ENCODE results near the gene C13orf46.

The C13orf46 gene

DNA sequence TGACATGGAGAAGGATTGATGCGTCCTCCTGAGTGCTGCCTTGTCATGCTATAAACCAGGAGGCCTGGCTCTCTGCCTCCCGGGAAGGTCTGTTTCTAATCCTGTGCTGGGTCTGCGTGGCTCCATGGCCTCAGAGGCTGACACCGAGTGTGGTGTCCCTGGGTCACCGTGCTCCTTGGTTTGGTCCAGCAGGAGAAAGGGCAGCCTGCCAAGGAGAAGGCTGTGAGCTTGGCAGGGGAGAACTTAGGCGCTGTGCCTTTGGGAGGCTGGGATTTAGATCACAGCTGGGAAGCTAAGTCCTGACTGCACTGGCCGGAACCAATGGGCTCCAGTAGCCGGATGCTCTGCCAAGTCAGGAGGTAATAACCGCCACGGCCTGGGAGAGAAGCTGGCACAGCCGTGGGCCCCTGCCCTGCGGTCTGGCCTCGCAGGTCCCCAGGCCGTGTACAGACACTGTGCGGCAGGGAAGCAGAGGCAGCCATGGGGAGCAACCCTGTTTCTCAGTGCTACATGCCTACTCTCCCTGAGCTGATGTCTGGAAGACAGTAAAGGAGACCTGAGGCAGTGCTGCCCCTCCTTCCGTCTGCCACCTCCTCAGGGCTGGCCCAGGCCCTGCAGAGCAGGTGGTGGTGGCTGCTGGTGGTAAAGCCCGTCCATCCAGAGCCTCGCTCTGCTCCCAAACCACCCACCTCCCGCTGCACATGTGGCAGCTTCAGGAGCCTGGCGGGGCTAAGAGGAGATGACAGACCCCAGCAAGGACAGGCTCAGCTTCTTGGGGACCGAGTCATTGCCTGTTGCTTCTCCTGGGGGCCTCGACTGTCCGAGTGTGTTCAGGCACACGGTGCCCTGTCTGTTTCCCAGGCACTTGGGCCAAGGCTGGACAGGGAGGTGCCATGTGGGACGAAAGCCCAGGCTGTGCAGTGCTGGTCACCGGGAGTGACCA is 44.9 kb downstream of the C13orf46 start:
- DNase-seq (ENCODE audit: insufficient read length, low spot score) (no peak), FAIRE-seq (no peak)
- no peak for TF ChIP-seq POU2F2 (IDR thresholded peaks at IDR 0.05; ENCODE audit: low read depth, low read length)

GRCh38 chr13:113927661-113928581 is 46.0 kb downstream of the C13orf46 start:
- FAIRE-seq: no peak
- TF ChIP-seq TAF1 (IDR thresholded peaks at IDR 0.05; ENCODE audit: low read depth, low read length) (no peak), PAX5 (IDR thresholded peaks at IDR 0.05; ENCODE audit: insufficient read depth, low read length, severe bottlenecking) (no peak), POLR2A (IDR thresholded peaks at IDR 0.05; ENCODE audit: low read depth, low read length) (no peak), POU2F2 (IDR thresholded peaks at IDR 0.05; ENCODE audit: low read depth, low read length) (no peak), SPI1 (IDR thresholded peaks at IDR 0.05; ENCODE audit: low read depth, low read length) (no peak)
- DNase-seq (ENCODE audit: insufficient read length, low spot score): no peak

GRCh38 chr13:113926951-113927660 is 46.8 kb downstream of the C13orf46 start:
- DNase-seq (ENCODE audit: insufficient read length, low spot score): no peak
- FAIRE-seq: no peak
- no peak for TF ChIP-seq POU2F2 (IDR thresholded peaks at IDR 0.05; ENCODE audit: low read depth, low read length)
- no peak for TF ChIP-seq POLR2AphosphoS5 (IDR thresholded peaks at IDR 0.05; ENCODE audit: low read depth, low read length)

GRCh38 chr13:113926301-113926761 is 47.5 kb downstream of the C13orf46 start:
- DNase-seq (ENCODE audit: insufficient read length, low spot score) (no peak), FAIRE-seq (no peak)
- TF ChIP-seq PAX5 (IDR thresholded peaks at IDR 0.05; ENCODE audit: insufficient read depth, low read length, severe bottlenecking) (no peak), POLR2AphosphoS5 (IDR thresholded peaks at IDR 0.05; ENCODE audit: low read depth, low read length) (no peak), SPI1 (IDR thresholded peaks at IDR 0.05; ENCODE audit: low read depth, low read length) (no peak), POU2F2 (IDR thresholded peaks at IDR 0.05; ENCODE audit: low read depth, low read length) (no peak), POLR2A (IDR thresholded peaks at IDR 0.05; ENCODE audit: low read depth, low read length) (no peak), TAF1 (IDR thresholded peaks at IDR 0.05; ENCODE audit: low read depth, low read length) (no peak)

DNA sequence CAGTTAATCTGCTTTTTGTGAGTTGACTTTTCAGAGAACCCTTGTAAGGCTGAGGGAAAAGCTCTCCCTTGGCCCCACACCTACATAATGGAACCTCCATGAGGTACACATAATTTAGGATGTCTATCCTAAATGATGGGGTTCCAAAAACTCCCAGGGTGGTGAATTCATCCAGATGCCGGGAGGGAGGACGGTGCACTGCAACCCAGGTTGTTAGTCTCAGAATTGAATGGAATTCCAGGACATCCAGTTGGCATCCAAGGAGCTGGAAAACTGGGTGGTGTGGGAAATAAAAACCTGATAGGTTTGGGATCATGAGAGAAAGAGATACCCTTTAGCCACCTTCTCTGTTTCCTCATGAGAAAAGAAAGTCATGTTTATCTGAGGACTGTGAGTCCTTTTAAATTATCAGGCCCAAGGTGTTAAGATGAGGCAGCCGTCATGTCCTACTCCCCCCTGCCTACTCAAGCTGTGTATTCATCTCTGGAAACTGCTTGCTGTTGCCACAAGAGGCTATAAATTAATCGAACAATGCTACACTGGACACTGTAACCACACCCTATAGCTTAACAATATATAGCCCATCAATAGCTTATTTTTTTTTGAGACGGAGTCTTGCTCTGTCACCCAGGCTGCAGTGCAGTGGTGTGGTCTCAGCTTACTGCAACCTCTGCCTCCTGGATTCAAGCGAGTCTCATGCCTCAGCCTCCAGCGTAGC is 49.5 kb downstream of the C13orf46 start:
- no peak for DNase-seq (ENCODE audit: insufficient read length, low spot score)
- no peak for FAIRE-seq
- no peak for TF ChIP-seq SPI1 (IDR thresholded peaks at IDR 0.05; ENCODE audit: low read depth, low read length)
- no peak for TF ChIP-seq TAF1 (IDR thresholded peaks at IDR 0.05; ENCODE audit: low read depth, low read length)
- TF ChIP-seq POLR2A (IDR thresholded peaks at IDR 0.05; ENCODE audit: low read depth, low read length): no peak
- no peak for TF ChIP-seq PAX5 (IDR thresholded peaks at IDR 0.05; ENCODE audit: insufficient read depth, low read length, severe bottlenecking)
- no peak for TF ChIP-seq POLR2AphosphoS5 (IDR thresholded peaks at IDR 0.05; ENCODE audit: low read depth, low read length)
- TF ChIP-seq POU2F2 (IDR thresholded peaks at IDR 0.05; ENCODE audit: low read depth, low read length): no peak

- DNase-seq (ENCODE audit: insufficient read length, low spot score) (no peak), FAIRE-seq (no peak)
- TF ChIP-seq PAX5 (IDR thresholded peaks at IDR 0.05; ENCODE audit: insufficient read depth, low read length, severe bottlenecking): no peak
- no peak for TF ChIP-seq POLR2AphosphoS5 (IDR thresholded peaks at IDR 0.05; ENCODE audit: low read depth, low read length)
- TF ChIP-seq POU2F2 (IDR thresholded peaks at IDR 0.05; ENCODE audit: low read depth, low read length): no peak
- no peak for TF ChIP-seq TAF1 (IDR thresholded peaks at IDR 0.05; ENCODE audit: low read depth, low read length)
- TF ChIP-seq POLR2A (IDR thresholded peaks at IDR 0.05; ENCODE audit: low read depth, low read length): no peak
Measured at GRCh38 chr13:113923376-113924063, 50.4 kb downstream of the C13orf46 start.

DNA sequence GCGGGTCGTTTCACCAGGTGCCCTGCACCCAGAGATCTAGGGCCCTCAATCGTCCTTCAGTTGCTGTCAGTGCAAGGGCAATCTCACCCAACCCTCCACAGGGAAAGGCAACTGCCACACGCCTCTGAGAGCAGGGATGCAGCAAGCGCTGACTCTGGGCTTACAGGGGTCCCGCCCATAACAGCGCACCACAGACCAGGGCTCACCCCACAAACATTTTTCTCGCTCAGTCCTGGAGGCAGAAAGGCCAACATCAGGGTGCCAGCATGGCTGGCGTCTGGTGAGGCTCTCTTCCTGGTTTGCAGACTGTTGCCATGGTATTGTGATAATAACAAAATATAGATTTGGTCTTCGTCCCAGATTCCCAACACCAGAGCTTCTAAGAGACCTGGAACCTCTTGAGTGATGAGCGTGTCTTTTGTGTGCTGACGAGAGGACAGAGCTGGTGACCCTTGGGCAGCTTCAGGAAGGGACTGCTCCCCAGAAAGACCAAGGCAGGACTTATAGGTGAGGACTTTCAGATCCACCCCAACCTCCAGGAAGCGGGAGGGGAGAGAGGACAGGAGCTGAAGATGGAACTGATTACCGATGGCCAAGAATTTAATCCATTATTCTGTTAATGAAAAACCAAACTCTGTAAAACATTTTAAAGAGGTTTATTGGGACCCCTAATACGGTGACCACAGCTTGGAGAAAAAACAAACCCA is 51.3 kb downstream of the C13orf46 start:
- FAIRE-seq (no peak), DNase-seq (ENCODE audit: insufficient read length, low spot score) (no peak)
- TF ChIP-seq POLR2AphosphoS5 (IDR thresholded peaks at IDR 0.05; ENCODE audit: low read depth, low read length) (no peak), POLR2A (IDR thresholded peaks at IDR 0.05; ENCODE audit: low read depth, low read length) (no peak), TAF1 (IDR thresholded peaks at IDR 0.05; ENCODE audit: low read depth, low read length) (no peak), POU2F2 (IDR thresholded peaks at IDR 0.05; ENCODE audit: low read depth, low read length) (no peak), PAX5 (IDR thresholded peaks at IDR 0.05; ENCODE audit: insufficient read depth, low read length, severe bottlenecking) (no peak), SPI1 (IDR thresholded peaks at IDR 0.05; ENCODE audit: low read depth, low read length) (no peak)

- TF ChIP-seq POLR2A (IDR thresholded peaks at IDR 0.05; ENCODE audit: low read depth, low read length): no peak
- TF ChIP-seq TAF1 (IDR thresholded peaks at IDR 0.05; ENCODE audit: low read depth, low read length): no peak
- TF ChIP-seq POU2F2 (IDR thresholded peaks at IDR 0.05; ENCODE audit: low read depth, low read length): no peak
- TF ChIP-seq SPI1 (IDR thresholded peaks at IDR 0.05; ENCODE audit: low read depth, low read length): no peak
- TF ChIP-seq POLR2AphosphoS5 (IDR thresholded peaks at IDR 0.05; ENCODE audit: low read depth, low read length): no peak
- TF ChIP-seq PAX5 (IDR thresholded peaks at IDR 0.05; ENCODE audit: insufficient read depth, low read length, severe bottlenecking): no peak
- no peak for DNase-seq (ENCODE audit: insufficient read length, low spot score)
- no peak for FAIRE-seq
Measured at GRCh38 chr13:113921763-113922162, 52.1 kb downstream of the C13orf46 start.

All from GM12891 (cell line).